H1 (cell line): ENCODE measurements around the gene MACROD2. TPM values are rescaled to one million over a fixed set of nuclear protein-coding genes. Genes with fewer than 3 reads are reported as not detected.

Source experiments
- CTCF ChIA-PET: fragments of 300-600 bp; sonication (Branson Sonifier 250); formaldehyde crosslinking; loops from one replicate; lab custom pipeline; 2021; ENCODE audit not compliant: partially characterized antibody; lab: Charles Lee
- POLR2A ChIA-PET: fragments of 300-600 bp; sonication (Branson Sonifier 250); formaldehyde crosslinking; loops from one replicate; lab custom pipeline; 2021; ENCODE audit warnings: inconsistent platforms; ENCODE audit not compliant: partially characterized antibody; lab: Charles Lee
- DNase-seq, 2 experiments: peaks; one replicate each; pipeline versions ENCODE4 v3.0.0 to v3.0.0-alpha.2; 2010 to 2022; ENCODE audit warnings: low spot score in 2 of 2, low read depth in 1 of 2, mixed read lengths in 1 of 2
- FAIRE-seq: peaks from 2 replicates; lab custom pipeline; 2011; peaks lifted over from hg19 to GRCh38; lab: Jason Lieb, UNC
- H2AFZ ChIP-seq: 2 replicates; pipeline ENCODE4 v1.8.1; 2012; ENCODE audit warnings: low read length, inconsistent platforms
- H2AK5ac ChIP-seq: 2 replicates; pipeline ENCODE4 v1.6.1; 2013; ENCODE audit warnings: low read depth, low read length
- H2BK120ac ChIP-seq: replicated peaks from 2 replicates; pipeline ENCODE3; 2013; ENCODE audit warnings: low read depth, low read length, inconsistent platforms
- H2BK12ac ChIP-seq: 2 replicates; pipeline ENCODE4 v1.6.1; 2013; ENCODE audit warnings: low read depth, low read length
- H2BK15ac ChIP-seq: 2 replicates; pipeline ENCODE4 v1.6.1; 2013; ENCODE audit warnings: low read length
- H2BK20ac ChIP-seq: 2 replicates; pipeline ENCODE4 v1.6.1; 2013; ENCODE audit warnings: low read length
- H2BK5ac ChIP-seq: 2 replicates; pipeline ENCODE4 v1.6.1; 2013; ENCODE audit warnings: low read depth, low read length
- H3K14ac ChIP-seq: 2 replicates; pipeline ENCODE4 v1.6.1; 2013; ENCODE audit warnings: inconsistent platforms; ENCODE audit not compliant: insufficient read length
- H3K18ac ChIP-seq: 2 replicates; pipeline ENCODE4 v1.6.1; 2013; ENCODE audit warnings: low read length; ENCODE audit errors: extremely low read depth
- H3K23ac ChIP-seq: 2 replicates; pipeline ENCODE4 v1.6.1; 2013; ENCODE audit warnings: inconsistent platforms; ENCODE audit not compliant: insufficient read length
- H3K23me2 ChIP-seq: 2 replicates; pipeline ENCODE4 v1.6.1; 2013; ENCODE audit warnings: low read depth, low read length
- H3K27ac ChIP-seq: 2 replicates; pipeline ENCODE4 v1.6.1; 2011; ENCODE audit warnings: low read depth, low read length, inconsistent platforms
- H3K27me3 ChIP-seq, 4 experiments: replicated peaks in 1 of 4; 1 replicate in 1 of 4; 2 replicates in 3 of 4; pipeline versions ENCODE4 v1.6.1 to v1.8.1; 2011 to 2013; ENCODE audit warnings: low read length in 3 of 4, mild to moderate bottlenecking in 3 of 4, inconsistent platforms in 2 of 4, mixed read lengths in 2 of 4, moderate library complexity in 1 of 4; ENCODE audit not compliant: control insufficient read depth in 3 of 4, insufficient read depth in 3 of 4; ENCODE audit errors: extremely low read depth in 1 of 4
- H3K36me3 ChIP-seq, 4 experiments: 2 replicates each; pipeline versions ENCODE4 v1.6.1 to v1.8.1; 2011 to 2013; ENCODE audit warnings: mild to moderate bottlenecking in 4 of 4, low read length in 3 of 4, moderate library complexity in 2 of 4, control low read depth in 1 of 4, inconsistent platforms in 1 of 4; ENCODE audit not compliant: insufficient read depth in 4 of 4, control insufficient read depth in 2 of 4
- H3K4ac ChIP-seq: replicated peaks from 2 replicates; pipeline ENCODE3; 2013; ENCODE audit warnings: low read length, low read depth, mixed read lengths, inconsistent platforms; ENCODE audit not compliant: insufficient read length
- H3K4me1 ChIP-seq, 4 experiments: replicated peaks in 1 of 4; 1 replicate in 1 of 4; 2 replicates in 3 of 4; pipeline versions ENCODE4 v1.6.1 to v1.8.1; 2011 to 2013; ENCODE audit warnings: low read length in 3 of 4, inconsistent platforms in 2 of 4, mixed read lengths in 1 of 4; ENCODE audit not compliant: insufficient read depth in 4 of 4, control insufficient read depth in 3 of 4
- H3K4me2 ChIP-seq, 2 experiments: 2 replicates each; pipeline versions ENCODE4 v1.6.1 to v1.8.1; 2011 to 2013; ENCODE audit warnings: low read depth in 2 of 2, low read length in 2 of 2, control low read depth in 1 of 2, inconsistent platforms in 1 of 2, mild to moderate bottlenecking in 1 of 2; ENCODE audit not compliant: insufficient read depth in 1 of 2
- H3K4me3 ChIP-seq, 4 experiments: fragments of 200-600, 300-600 bp in 1 of 4; sonication (generic), shearing (Covaris generic), sonication (Bioruptor Twin) in 1 of 4; 2 replicates each; pipeline versions ENCODE4 v1.5.1 to v1.8.1; 2011 to 2016; ENCODE audit warnings: low read length in 4 of 4, low read depth in 3 of 4, control low read depth in 2 of 4, inconsistent platforms in 2 of 4, mild to moderate bottlenecking in 2 of 4, mixed read lengths in 1 of 4, moderate library complexity in 1 of 4; ENCODE audit not compliant: insufficient read depth in 2 of 4; ENCODE audit errors: extremely low read depth in 1 of 4
- H3K56ac ChIP-seq: replicated peaks from 2 replicates; pipeline ENCODE3; 2013; ENCODE audit warnings: low read depth, mild to moderate bottlenecking, mixed read lengths, low read length, inconsistent platforms; ENCODE audit not compliant: insufficient read length
- H3K79me1 ChIP-seq: 2 replicates; pipeline ENCODE4 v1.6.1; 2013; ENCODE audit warnings: low read depth, low read length, control low read depth
- H3K79me2 ChIP-seq, 2 experiments: 2 replicates each; pipeline versions ENCODE4 v1.6.1 to v1.8.1; 2012 to 2013; ENCODE audit warnings: low read length in 2 of 2, mild to moderate bottlenecking in 2 of 2, inconsistent platforms in 1 of 2; ENCODE audit not compliant: insufficient read depth in 2 of 2, control insufficient read depth in 1 of 2
- H3K9ac ChIP-seq, 4 experiments: replicated peaks in 1 of 4; 1 replicate in 1 of 4; 2 replicates in 3 of 4; pipeline versions ENCODE4 v1.6.1 to v1.8.1; 2011 to 2013; ENCODE audit warnings: low read depth in 3 of 4, low read length in 3 of 4, control low read depth in 2 of 4, mild to moderate bottlenecking in 2 of 4, moderate library complexity in 2 of 4, inconsistent platforms in 1 of 4; ENCODE audit errors: extremely low read depth in 1 of 4
- H3K9me3 ChIP-seq, 2 experiments: 2 replicates each; pipeline versions ENCODE4 v1.6.1 to v1.8.1; 2012 to 2013; ENCODE audit warnings: mild to moderate bottlenecking in 2 of 2, moderate library complexity in 2 of 2, control low read depth in 1 of 2, inconsistent platforms in 1 of 2, low read depth in 1 of 2, low read length in 1 of 2, mixed read lengths in 1 of 2; ENCODE audit not compliant: insufficient read depth in 2 of 2
- H4K20me1 ChIP-seq, 2 experiments: replicated peaks in 1 of 2; 2 replicates each; pipeline versions ENCODE3 to v1.8.1; 2011 to 2013; ENCODE audit warnings: inconsistent platforms in 2 of 2, low read length in 2 of 2, mild to moderate bottlenecking in 1 of 2; ENCODE audit not compliant: insufficient read depth in 2 of 2, control insufficient read depth in 1 of 2
- H4K5ac ChIP-seq: 2 replicates; pipeline ENCODE4 v1.6.1; 2013; ENCODE audit warnings: low read length, low read depth, mixed read lengths, inconsistent platforms; ENCODE audit not compliant: insufficient read length
- H4K8ac ChIP-seq: 2 replicates; pipeline ENCODE4 v1.8.0; 2013; ENCODE audit warnings: mild to moderate bottlenecking, moderate library complexity, low read length, inconsistent platforms; ENCODE audit not compliant: insufficient read depth; ENCODE audit errors: extremely low read depth
- H4K91ac ChIP-seq: replicated peaks from 2 replicates; pipeline ENCODE3; 2013; ENCODE audit warnings: low read length, mixed read lengths, inconsistent platforms; ENCODE audit not compliant: insufficient read length
- ASH2L ChIP-seq: fragments of 200-600, 300-600 bp; sonication (generic); IDR thresholded peaks from one replicate; pipeline ENCODE4 v1.7.1; 2017; ENCODE audit warnings: low read length
- ATF2 ChIP-seq: IDR thresholded peaks from 2 replicates; pipeline ENCODE4 v1.6.1; 2012; ENCODE audit warnings: low read length, inconsistent platforms
- POLR2AphosphoS5 ChIP-seq: IDR thresholded peaks from 2 replicates; pipeline ENCODE4 v1.6.1; 2011; ENCODE audit warnings: low read depth, low read length
- WGBS, 2 experiments: shearing (Covaris generic) in 1 of 2; methylation state at CpG; one replicate each; pipeline versions ENCODE4 v1.1.6 to v1.1.7; 2013 to 2015; ENCODE audit warnings: low lambda C conversion rate in 2 of 2, mixed read lengths in 2 of 2, inconsistent platforms in 1 of 2, low coverage in 1 of 2, missing lambda C conversion rate in 1 of 2; ENCODE audit not compliant: insufficient replicate concordance in 2 of 2, insufficient coverage in 1 of 2, insufficient read length in 1 of 2; ENCODE audit errors: extremely low coverage in 1 of 2, missing lambda C conversion rate in 1 of 2; 5-methylcytosine and 5-hydroxymethylcytosine counted together
- polyA plus RNA-seq, 7 experiments: library from polyadenylated mRNA; depleted of rRNA in 3 of 7; stranded (reverse) in 5 of 7; unstranded in 2 of 7; fragments of >200 nt in 5 of 7; fragments of 200-250 nt in 2 of 7; gene quantifications; 1 replicate in 5 of 7; 2 replicates in 1 of 7; 4 replicates in 1 of 7; pipeline versions ENCODE4 v1.2.1 to v1.2.3, GENCODE V29; 2011 to 2013; ENCODE audit warnings: missing spikeins in 2 of 7, mixed read lengths in 2 of 7
- total RNA-seq: library from RNA; stranded (reverse); fragmentation: NEBNext Ultra II Directional; extraction: Animal tissue kit (Norgen Biotek cat#: 25700); gene quantifications from 2 replicates; pipeline ENCODE4 v1.2.1, GENCODE V29; 2021

Gene MACROD2
- total and polyA plus RNA-seq, 2 of the 8 experiments (the other 6 are each of a cell fraction or from before 2014, with no cell fraction given): 0.70 to 3.9 TPM

- H2BK20ac ChIP-seq: no peak overlapping the region
- FAIRE-seq (no peak), DNase-seq (no peak)
- H2BK12ac ChIP-seq: no peak overlapping the region
- no peaks in the 10 kb centered on the region for H3K79me2 ChIP-seq
- H4K5ac ChIP-seq: no peak overlapping the region
- CTCF ChIA-PET: no interaction called here
- no peak overlapping the region for H3K56ac ChIP-seq
- H2BK5ac ChIP-seq: no peak overlapping the region
- H3K36me3 ChIP-seq: no peaks in the 10 kb centered on the region
- H2BK120ac ChIP-seq: no peak overlapping the region
- H2AFZ ChIP-seq: no peak overlapping the region; the same call in 1 of the 2 replicates
- H3K4me2 ChIP-seq: no peak overlapping the region
- H3K27ac ChIP-seq: no peak overlapping the region
- POLR2A ChIA-PET: no interaction called here
- H3K4me1 ChIP-seq: peaks cover 0 to 5% (median 4%) of the 10 kb centered on the region in 4 experiments; a peak in 3 of 7 replicates
- H3K23ac ChIP-seq: no peak overlapping the region
- H3K9me3 ChIP-seq: peaks cover 0 to 2% of the 10 kb centered on the region in 2 experiments; a peak in 1 of 4 replicates
- no peak overlapping the region for H4K91ac ChIP-seq
- no peak overlapping the region for H2AK5ac ChIP-seq
- H3K18ac ChIP-seq: no peak overlapping the region
- no peak overlapping the region for H2BK15ac ChIP-seq
- H3K4me3 ChIP-seq: no peak overlapping the region
- no peak overlapping the region for H3K4ac ChIP-seq
- no peak overlapping the region for H3K14ac ChIP-seq
- H3K23me2 ChIP-seq: no peaks in the 10 kb centered on the region
- H4K8ac ChIP-seq: no peak overlapping the region
- H3K79me1 ChIP-seq: no peaks in the 10 kb centered on the region
- WGBS, 2 experiments: 83% methylated on average over 1 of the region's 1 CpG; no CpG with 5 or more reads in 1 of the 2 experiments
- no peaks in the 10 kb centered on the region for H3K27me3 ChIP-seq
- H3K9ac ChIP-seq: no peak overlapping the region
- TF ChIP-seq ATF2: no peak
- TF ChIP-seq POLR2AphosphoS5: no peak
- no peak for TF ChIP-seq ASH2L
- no peaks in the 10 kb centered on the region for H4K20me1 ChIP-seq
Measured at GRCh38 chr20:14559612-14560011, 564.3 kb downstream of the MACROD2 start.
